SK-N-SH (cell line): Measurements from ENCODE around the gene PIGN.

Experiments used
- ELF1 ChIP-seq: IDR thresholded peaks from 2 replicates; pipeline ENCODE4 v1.4.0; 2012
- TF ChIP-seq, protein P1 (sequence below): fragments of 200-600 bp; sonication (generic); IDR thresholded peaks from 2 replicates; pipeline ENCODE4 v1.6.1; 2017; ENCODE audit warnings: antibody characterized with exemption, mild to moderate bottlenecking, moderate library complexity

DNA sequence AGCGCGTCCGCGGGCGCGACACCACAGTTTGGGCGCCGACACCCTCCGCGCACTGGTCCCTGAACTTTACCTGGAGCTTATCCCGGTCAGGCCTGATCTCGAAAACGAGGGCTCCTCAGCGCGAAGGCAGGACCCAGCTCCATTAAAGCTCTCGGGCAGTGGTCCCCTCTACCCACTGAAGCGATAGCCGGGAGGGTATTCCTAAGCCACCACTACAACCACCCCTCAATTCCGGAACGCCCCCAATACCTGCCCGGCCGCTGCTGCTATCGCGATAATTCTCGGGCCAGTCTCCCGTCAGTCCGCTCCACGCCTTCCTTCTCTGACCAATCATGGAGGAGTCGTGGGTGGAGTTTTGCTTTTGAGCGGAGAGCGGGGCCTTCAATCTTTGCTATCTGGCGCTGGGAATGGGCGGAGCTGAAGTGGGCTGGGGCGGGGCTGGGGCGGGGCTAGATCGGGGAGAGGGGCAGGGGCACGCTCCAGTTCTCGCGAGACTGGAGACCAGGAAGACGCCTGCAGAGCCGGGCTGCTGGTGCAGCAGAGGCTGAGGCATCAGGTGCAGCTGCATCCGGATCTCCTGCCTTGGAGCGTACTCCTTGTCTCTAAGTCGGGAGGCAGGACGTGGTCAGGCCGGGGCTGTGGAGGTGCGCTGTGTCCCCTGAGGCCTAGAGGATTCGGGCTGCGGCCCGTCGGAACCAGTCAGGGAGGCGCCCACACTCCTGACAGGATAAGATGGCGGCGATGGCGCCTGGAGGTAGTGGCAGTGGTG, at the start of gene PIGN, which contains the start of gene RELCH:
- TF ChIP-seq, protein P1, sequence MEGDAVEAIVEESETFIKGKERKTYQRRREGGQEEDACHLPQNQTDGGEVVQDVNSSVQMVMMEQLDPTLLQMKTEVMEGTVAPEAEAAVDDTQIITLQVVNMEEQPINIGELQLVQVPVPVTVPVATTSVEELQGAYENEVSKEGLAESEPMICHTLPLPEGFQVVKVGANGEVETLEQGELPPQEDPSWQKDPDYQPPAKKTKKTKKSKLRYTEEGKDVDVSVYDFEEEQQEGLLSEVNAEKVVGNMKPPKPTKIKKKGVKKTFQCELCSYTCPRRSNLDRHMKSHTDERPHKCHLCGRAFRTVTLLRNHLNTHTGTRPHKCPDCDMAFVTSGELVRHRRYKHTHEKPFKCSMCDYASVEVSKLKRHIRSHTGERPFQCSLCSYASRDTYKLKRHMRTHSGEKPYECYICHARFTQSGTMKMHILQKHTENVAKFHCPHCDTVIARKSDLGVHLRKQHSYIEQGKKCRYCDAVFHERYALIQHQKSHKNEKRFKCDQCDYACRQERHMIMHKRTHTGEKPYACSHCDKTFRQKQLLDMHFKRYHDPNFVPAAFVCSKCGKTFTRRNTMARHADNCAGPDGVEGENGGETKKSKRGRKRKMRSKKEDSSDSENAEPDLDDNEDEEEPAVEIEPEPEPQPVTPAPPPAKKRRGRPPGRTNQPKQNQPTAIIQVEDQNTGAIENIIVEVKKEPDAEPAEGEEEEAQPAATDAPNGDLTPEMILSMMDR, result no peak
- peak; percentile 85 for TF ChIP-seq ELF1
